Measurements from ENCODE around the gene PDE4D. TPM values are rescaled to one million over a fixed set of nuclear protein-coding genes. Genes with fewer than 3 reads are reported as not detected.

Gene PDE4D
- total RNA-seq, 1 donor from 2014 or later: 34.5 TPM

DNA sequence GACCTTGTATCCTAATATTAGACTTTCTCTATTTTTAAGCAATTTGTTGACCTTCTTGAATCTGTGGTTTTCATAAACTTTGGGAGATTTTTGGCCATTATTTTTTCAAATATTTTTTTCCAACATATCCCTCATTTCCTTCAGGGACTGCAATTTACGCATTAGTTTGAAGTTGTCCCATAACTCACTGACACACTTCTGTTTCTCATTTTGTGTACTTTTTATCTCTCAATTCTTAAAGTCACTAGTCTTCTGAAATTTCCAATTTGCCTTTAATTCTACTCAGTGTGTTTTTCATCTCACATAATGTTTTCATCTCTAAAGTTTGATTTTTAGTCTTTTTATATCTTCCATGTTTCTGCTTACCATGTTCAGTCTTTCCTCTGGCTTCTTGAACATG is 953.9 kb downstream of the PDE4D start:
- no peak overlapping the region for H3K4me3 ChIP-seq
- H3K36me3 ChIP-seq: no peaks in the 10 kb centered on the region
- intact Hi-C loops (cut with micrococcal nuclease): no loop called here
- H3K9me3 ChIP-seq (replicated peaks): peaks cover 7% of the 10 kb centered on the region
- no peak for DNase-seq
- no peaks in the 10 kb centered on the region for H3K27me3 ChIP-seq (ENCODE audit: low read depth)
- TF ChIP-seq CTCF (IDR thresholded peaks at IDR 0.05; ENCODE audit: borderline replicate concordance): no peak
- peaks cover 7% of the 10 kb centered on the region for H3K4me1 ChIP-seq
- no peak overlapping the region for H3K27ac ChIP-seq (replicated peaks)

- no peak for TF ChIP-seq CTCF (IDR thresholded peaks at IDR 0.05; ENCODE audit: borderline replicate concordance)
- Histone ChIP-seq H3K4me1 (peaks cover 7% of the 10 kb centered on the region), H3K9me3 (replicated peaks) (peaks cover 7% of the 10 kb centered on the region), H3K4me3 (no peak overlapping the region), H3K27me3 (ENCODE audit: low read depth) (no peaks in the 10 kb centered on the region), H3K27ac (replicated peaks) (no peak overlapping the region), H3K36me3 (no peaks in the 10 kb centered on the region)
- intact Hi-C loops (cut with micrococcal nuclease): no loop called here
- DNase-seq: no peak
Measured at GRCh38 chr5:58938563-58939424, 954.7 kb downstream of the PDE4D start.

GRCh38 chr5:58937031-58937681 is 956.4 kb downstream of the PDE4D start:
- intact Hi-C loops (cut with micrococcal nuclease): no loop called here
- Histone ChIP-seq H3K36me3 (no peaks in the 10 kb centered on the region), H3K4me1 (peaks cover 7% of the 10 kb centered on the region), H3K27me3 (ENCODE audit: low read depth) (no peaks in the 10 kb centered on the region), H3K4me3 (no peak overlapping the region), H3K27ac (replicated peaks) (no peak overlapping the region), H3K9me3 (replicated peaks) (no peaks in the 10 kb centered on the region)
- no peak for TF ChIP-seq CTCF (IDR thresholded peaks at IDR 0.05; ENCODE audit: borderline replicate concordance)
- no peak for DNase-seq

DNA sequence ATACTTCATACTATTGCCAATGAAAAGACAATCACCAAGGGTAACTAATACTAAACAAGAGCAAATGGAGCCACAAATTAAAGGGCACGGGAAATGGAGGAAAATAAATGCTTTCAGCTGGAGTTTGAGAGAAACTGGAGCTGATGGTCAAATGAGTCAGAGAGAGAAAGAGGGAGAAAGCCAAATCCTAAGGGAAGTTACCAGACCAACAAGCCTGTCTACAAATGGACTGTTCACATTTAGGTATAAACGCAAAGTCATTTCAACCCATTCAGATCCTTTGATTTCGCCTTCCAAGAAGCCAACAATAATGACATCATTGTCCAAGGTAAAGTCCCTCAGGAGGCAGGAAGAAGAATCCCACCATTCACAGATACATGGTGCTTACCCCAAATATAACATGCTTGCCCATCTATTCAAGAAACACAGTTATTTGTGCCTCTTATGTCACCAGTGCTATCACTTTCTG is 958.9 kb downstream of the PDE4D start:
- Histone ChIP-seq H3K9me3 (replicated peaks) (no peaks in the 10 kb centered on the region), H3K4me1 (no peaks in the 10 kb centered on the region), H3K4me3 (no peak overlapping the region), H3K36me3 (no peaks in the 10 kb centered on the region), H3K27me3 (ENCODE audit: low read depth) (no peaks in the 10 kb centered on the region), H3K27ac (replicated peaks) (no peak overlapping the region)
- no peak for TF ChIP-seq CTCF (IDR thresholded peaks at IDR 0.05; ENCODE audit: borderline replicate concordance)
- DNase-seq: no peak
- intact Hi-C loops (cut with micrococcal nuclease): no loop called here

- Histone ChIP-seq H3K9me3 (replicated peaks) (no peaks in the 10 kb centered on the region), H3K4me1 (no peaks in the 10 kb centered on the region), H3K27me3 (ENCODE audit: low read depth) (no peaks in the 10 kb centered on the region), H3K27ac (replicated peaks) (no peak overlapping the region), H3K4me3 (no peak overlapping the region), H3K36me3 (no peaks in the 10 kb centered on the region)
- TF ChIP-seq CTCF (IDR thresholded peaks at IDR 0.05; ENCODE audit: borderline replicate concordance): no peak
- DNase-seq: no peak
- intact Hi-C loops (cut with micrococcal nuclease): no loop called here
Measured at GRCh38 chr5:58933891-58934628, 959.5 kb downstream of the PDE4D start.

All from left ventricle myocardium inferior (tissue), 1 donor.